H7 (cell line): ENCODE data around the gene ARHGAP20. TPM values are rescaled to one million over a fixed set of nuclear protein-coding genes. Genes with fewer than 3 reads are reported as not detected.

ENCODE experiments used
- DNase-seq: peaks from one replicate; pipeline ENCODE4 v3.0.0; 2012
- H3K27me3 ChIP-seq: 2 replicates; pipeline ENCODE4 v1.6.0; 2011; ENCODE audit warnings: mild to moderate bottlenecking, low read length; ENCODE audit not compliant: control insufficient read depth, insufficient read depth
- H3K36me3 ChIP-seq: replicated peaks from 2 replicates; pipeline ENCODE4 v1.5.1; 2011; ENCODE audit warnings: low read length; ENCODE audit not compliant: control insufficient read depth, insufficient read depth
- H3K4me3 ChIP-seq: 2 replicates; pipeline ENCODE4 v1.5.1; 2011; ENCODE audit warnings: low read depth, mild to moderate bottlenecking, control low read depth, low read length, moderate library complexity; ENCODE audit not compliant: insufficient read depth
- total RNA-seq: library from RNA; depleted of rRNA; stranded (reverse); fragments of >200 nt; shearing (Covaris generic); gene quantifications from 2 replicates; pipeline ENCODE4 v1.2.3, GENCODE V29; 2014

Gene ARHGAP20
- total RNA-seq, 1 experiment from 2014 or later = 0.14 TPM

DNA sequence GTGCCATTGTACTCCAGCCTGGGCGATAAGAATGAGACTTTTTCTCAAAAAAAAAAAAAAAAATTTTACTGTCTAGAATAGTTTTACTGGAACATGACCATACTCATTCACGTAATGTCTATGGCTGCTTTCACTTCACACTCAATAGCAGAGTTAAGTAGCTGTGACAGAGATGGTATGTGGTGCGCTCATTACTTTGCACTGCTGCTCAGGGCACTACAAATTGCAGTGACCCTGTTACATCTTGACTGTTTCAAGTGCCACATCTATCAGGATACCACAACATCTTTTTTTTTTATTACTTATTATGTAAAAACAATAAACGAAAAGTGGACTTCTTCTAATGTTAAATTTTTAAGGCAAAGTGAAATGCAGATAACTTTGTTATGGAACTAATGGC, 110.3 kb downstream of the ARHGAP20 start:
- no peak overlapping the region for H3K4me3 ChIP-seq
- H3K36me3 ChIP-seq = no peaks in the 10 kb centered on the region
- no peak for DNase-seq
- H3K27me3 ChIP-seq = no peaks in the 10 kb centered on the region

DNA sequence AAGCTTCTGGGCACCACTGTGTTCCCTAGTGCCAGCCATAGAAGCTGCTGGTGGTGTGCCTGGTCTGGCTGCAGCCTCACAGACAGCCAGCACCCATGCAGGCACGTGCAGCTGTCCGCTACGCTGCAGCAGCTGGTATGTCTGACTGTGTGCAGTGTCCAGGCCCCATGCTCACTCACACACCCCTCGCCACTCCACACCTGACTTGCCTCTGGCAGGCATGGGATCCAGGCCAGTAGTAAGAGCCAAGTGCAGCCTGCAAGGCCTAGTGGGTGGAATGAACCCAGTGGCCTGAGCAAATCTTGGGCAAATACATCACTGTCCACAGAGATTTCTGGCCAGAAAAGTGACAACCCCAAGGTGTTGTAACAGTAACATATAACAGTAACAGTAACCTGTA, 111.9 kb downstream of the ARHGAP20 start:
- H3K4me3 ChIP-seq = no peak overlapping the region
- no peak for DNase-seq
- no peaks in the 10 kb centered on the region for H3K27me3 ChIP-seq

GRCh38 chr11:110599207-110599606, 113.0 kb downstream of the ARHGAP20 start:
- Histone ChIP-seq H3K4me3 (no peak overlapping the region), H3K36me3 (no peaks in the 10 kb centered on the region), H3K27me3 (no peaks in the 10 kb centered on the region)
- no peak for DNase-seq

More for the DNA sequence above, 111.9 kb downstream of the ARHGAP20 start:
- no peaks in the 10 kb centered on the region for H3K36me3 ChIP-seq

DNA sequence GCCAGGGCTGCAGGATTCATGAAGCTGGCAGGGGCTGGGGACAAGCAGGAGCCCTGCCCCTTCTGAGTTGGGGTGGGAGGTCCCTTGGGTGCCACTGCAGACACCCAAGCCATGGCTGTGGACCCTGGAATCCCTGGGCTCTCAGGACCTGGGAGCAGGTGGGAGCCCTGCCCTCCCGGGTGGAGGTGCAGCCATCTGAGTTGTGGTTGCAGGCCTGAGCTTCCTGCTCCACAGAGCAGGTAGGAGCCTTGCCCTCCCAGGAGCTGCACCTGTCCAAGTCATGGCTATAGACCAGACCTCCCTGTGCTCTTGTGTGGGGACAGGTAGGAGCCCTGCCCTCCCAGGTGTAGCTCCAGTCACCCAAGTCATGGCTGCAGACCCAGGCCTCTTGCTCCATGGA, 113.5 kb downstream of the ARHGAP20 start:
- no peaks in the 10 kb centered on the region for H3K36me3 ChIP-seq
- H3K27me3 ChIP-seq = no peaks in the 10 kb centered on the region
- no peak for DNase-seq
- H3K4me3 ChIP-seq = no peak overlapping the region

DNA sequence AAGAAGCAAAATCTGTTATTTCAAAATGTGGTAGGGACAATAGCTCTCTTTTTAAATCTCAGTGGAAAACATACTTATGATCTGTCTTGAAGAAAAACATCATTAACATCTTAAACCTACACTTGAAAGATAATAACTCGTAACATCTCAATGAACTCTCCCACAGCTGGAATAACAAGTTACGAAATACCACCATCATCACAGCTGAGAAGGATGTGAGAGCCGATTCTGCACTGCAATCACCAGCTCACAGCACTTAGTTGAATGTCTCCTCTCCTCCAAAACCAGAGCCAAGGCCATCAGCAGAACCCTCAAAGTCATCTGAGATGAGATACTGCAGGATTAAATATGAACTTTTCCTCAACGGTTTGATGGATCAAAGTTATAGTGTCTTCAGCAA, 124.3 kb downstream of the ARHGAP20 start:
- no peak overlapping the region for H3K4me3 ChIP-seq

DNA sequence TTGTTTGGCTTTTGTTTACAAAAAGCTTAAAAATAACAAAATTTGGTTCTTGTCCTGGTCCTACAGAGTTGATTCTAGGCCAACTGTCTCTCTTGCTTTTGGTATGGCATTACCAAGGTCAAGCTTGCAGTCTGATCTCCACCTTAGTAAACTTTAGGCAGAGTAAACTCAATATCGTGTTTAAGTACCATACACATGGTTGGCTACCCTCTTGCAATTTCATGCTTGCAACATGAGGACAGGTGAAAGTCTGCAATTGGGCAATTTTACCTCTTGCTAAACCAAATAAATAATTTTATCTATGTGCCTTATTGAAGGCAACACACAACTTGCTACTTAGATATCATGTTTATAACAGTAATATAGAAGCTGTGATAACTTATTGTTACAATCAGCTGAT, 125.1 kb downstream of the ARHGAP20 start:
- Histone ChIP-seq H3K4me3 (no peak overlapping the region), H3K36me3 (no peaks in the 10 kb centered on the region), H3K27me3 (no peaks in the 10 kb centered on the region)
- no peak for DNase-seq

More for the DNA sequence above, 124.3 kb downstream of the ARHGAP20 start:
- Histone ChIP-seq H3K36me3 (no peaks in the 10 kb centered on the region), H3K27me3 (no peaks in the 10 kb centered on the region)
- no peak for DNase-seq

- no peak overlapping the region for H3K4me3 ChIP-seq
- H3K27me3 ChIP-seq = no peaks in the 10 kb centered on the region
- no peaks in the 10 kb centered on the region for H3K36me3 ChIP-seq
- DNase-seq = no peak
Observed at GRCh38 chr11:110584150-110584549, 128.1 kb downstream of the ARHGAP20 start.

GRCh38 chr11:110582728-110583432, 129.4 kb downstream of the ARHGAP20 start:
- Histone ChIP-seq H3K27me3 (no peaks in the 10 kb centered on the region), H3K4me3 (no peak overlapping the region), H3K36me3 (no peaks in the 10 kb centered on the region)
- no peak for DNase-seq

- Histone ChIP-seq H3K36me3 (no peaks in the 10 kb centered on the region), H3K4me3 (no peak overlapping the region), H3K27me3 (no peaks in the 10 kb centered on the region)
- no peak for DNase-seq
Observed at GRCh38 chr11:110580571-110580970, 131.7 kb downstream of the ARHGAP20 start.

DNA sequence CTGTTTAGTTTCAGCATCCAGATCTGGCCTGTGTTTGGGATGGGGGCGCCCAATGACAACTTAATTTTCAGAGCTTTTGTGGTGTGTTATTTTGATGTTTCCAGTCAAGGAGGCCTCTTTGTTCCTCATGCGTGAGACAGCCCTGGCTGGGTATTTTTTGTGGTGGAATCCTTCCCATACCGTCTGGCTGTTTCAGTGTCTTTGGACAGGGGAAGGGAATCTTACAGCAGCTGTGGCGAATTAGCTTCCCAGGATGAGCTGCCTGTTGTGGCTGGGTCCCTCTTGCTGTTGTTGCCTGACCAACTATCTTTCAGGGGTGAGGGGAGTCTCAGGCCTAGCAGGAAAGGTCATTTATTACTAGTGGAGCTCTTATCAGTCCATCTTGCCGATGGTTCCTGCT, 138.8 kb downstream of the ARHGAP20 start:
- H3K36me3 ChIP-seq = no peaks in the 10 kb centered on the region
- no peaks in the 10 kb centered on the region for H3K27me3 ChIP-seq
- DNase-seq = no peak
- no peak overlapping the region for H3K4me3 ChIP-seq

DNA sequence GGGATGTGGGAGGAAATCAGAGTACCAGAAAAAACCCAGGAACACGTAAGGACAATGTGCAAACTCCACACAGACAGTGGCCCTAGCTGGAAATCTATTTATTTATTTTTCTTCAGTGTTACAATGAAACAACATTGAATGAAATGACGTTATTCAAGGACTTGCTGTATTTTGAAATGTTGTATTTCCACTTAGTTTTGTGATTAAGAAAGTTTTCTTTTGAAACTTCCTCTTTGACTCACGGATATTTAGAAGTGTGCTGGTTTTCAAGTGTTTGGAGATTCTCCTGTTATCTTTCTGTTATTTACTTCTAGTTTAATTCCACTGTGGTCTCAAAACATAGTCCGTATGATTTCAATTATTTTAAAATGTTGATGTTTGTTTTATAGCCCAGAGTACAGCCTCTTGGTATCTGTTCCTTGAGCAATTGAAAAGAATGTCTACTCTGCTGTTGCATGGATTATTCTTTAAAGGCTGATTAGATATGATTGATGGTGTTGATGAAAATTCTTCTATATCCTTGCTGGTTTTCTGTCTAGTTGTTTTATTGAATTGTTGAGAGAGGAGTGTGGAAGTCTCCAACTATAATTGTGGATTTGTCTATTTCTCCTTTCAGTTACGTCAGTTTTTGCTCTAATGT, 141.0 kb downstream of the ARHGAP20 start:
- no peak for DNase-seq
- Histone ChIP-seq H3K36me3 (no peaks in the 10 kb centered on the region), H3K27me3 (0 out of 2 replicates have a peak, but pooled peaks cover 1% of the 10 kb centered on the region), H3K4me3 (no peak overlapping the region)

- 0 out of 2 replicates have a peak, but pooled peaks cover 3% of the 10 kb centered on the region for H3K27me3 ChIP-seq
- no peak for DNase-seq
- H3K36me3 ChIP-seq = no peaks in the 10 kb centered on the region
- no peak overlapping the region for H3K4me3 ChIP-seq
Observed at GRCh38 chr11:110566577-110566976, 145.7 kb downstream of the ARHGAP20 start.

- DNase-seq = peak; percentile 9
- Histone ChIP-seq H3K36me3 (no peaks in the 10 kb centered on the region), H3K27me3 (0 out of 2 replicates have a peak, but pooled peaks cover 3% of the 10 kb centered on the region), H3K4me3 (no peak overlapping the region)
Observed at GRCh38 chr11:110565357-110566336, 146.6 kb downstream of the ARHGAP20 start.

DNA sequence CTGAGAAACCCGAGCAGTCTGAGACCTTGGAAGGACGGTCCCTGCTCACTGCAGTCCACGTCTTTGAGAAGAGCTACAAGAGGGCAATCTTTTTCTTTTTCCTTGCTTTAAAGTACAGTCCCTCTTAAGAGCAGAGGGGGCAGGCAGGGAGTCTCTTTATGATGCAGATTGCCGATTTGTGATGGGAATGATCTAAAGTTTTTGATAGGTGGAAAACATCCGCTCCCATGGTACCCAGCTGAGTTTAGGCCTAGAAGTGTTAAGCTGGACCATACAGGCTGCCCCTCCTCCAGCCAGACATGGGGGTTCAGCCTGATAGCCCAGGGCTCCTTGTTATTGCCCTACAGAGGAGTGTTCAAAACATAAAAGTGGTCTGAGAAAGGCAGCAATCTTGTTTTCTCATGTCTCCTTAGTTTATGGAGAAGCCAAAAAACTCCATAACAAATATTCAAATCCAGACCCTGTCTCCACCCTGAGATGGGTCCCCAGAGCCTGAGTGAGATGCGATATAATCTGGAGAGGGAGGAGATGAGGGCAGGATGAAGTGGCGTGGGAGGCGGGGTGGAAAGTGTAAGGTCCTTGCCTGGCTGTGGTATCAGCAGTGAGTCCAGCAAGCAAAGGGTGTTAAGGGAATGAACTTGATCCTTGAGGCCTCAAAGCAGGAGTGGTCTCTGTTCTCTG, 147.4 kb downstream of the ARHGAP20 start:
- peak; percentile 43 for DNase-seq
- Histone ChIP-seq H3K4me3 (no peak overlapping the region), H3K36me3 (no peaks in the 10 kb centered on the region), H3K27me3 (0 out of 2 replicates have a peak, but pooled peaks cover 3% of the 10 kb centered on the region)
